ENCODE results near the gene KCTD13. TPM values are rescaled to one million over a fixed set of nuclear protein-coding genes. Genes with fewer than 3 reads are reported as not detected.
"Not testable (repeated sequence)": the region's sequence is repeated elsewhere in the genome, so short reads cannot be mapped to it uniquely, and the experiment has no call there.

KCTD13 gene
- total and polyA plus RNA-seq, 4 donors = 2.7 to 13.1 (median 3.7) TPM

DNA sequence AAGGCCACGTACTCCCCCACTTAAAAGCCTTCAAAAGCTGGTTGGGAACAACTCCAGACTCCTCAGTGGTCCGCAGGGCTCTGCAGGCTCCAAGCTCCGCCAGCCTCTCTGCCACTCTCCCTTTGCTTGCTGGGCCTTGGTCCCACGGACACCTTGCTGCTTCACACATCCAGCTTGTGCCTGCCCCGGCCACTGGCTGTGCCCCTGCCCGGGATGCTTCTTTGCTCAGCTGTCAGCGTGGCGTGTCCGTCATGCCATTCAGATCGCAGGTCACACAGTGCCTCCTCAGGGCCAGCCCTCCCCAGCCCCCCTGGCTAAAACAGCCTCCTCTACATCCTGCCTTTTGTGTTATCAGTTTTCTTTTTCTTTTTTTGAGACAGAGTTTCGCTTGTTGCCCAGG is 13.9 kb downstream of the KCTD13 start:
- Histone ChIP-seq H3K9ac (ENCODE audit: low read depth in 1 of 2, low read length in 2 of 2) (no peak overlapping the region), H3K4me1 (ENCODE audit: control insufficient read depth in 4 of 4, insufficient read depth in 4 of 4, low read length in 3 of 4) (no peaks in the 10 kb centered on the region), H3K36me3 (ENCODE audit: control insufficient read depth in 4 of 4, insufficient read depth in 3 of 4, low read depth in 1 of 4, low read length in 3 of 4) (peaks cover 0 to 5% (median 3%) of the 10 kb centered on the region in 4 donors), H3K27ac (ENCODE audit: low read depth in 1 of 2, low read length in 2 of 2) (no peak overlapping the region), H3K9me3 (ENCODE audit: control insufficient read depth in 4 of 4, low read length in 3 of 4) (no peaks in the 10 kb centered on the region), H3K4me3 (ENCODE audit: low read depth in 1 of 3, low read length in 3 of 3) (no peak overlapping the region), H3K27me3 (ENCODE audit: control insufficient read depth in 4 of 4, insufficient read depth in 4 of 4, low read length in 3 of 4) (no peaks in the 10 kb centered on the region)
- WGBS = 72% methylated on average over 11 of the region's 11 CpGs
- DNase-seq (ENCODE audit: low spot score) = no peak
- TF ChIP-seq JUND (IDR thresholded peaks at IDR 0.05) = no peak
- no peak for TF ChIP-seq RXRA (IDR thresholded peaks at IDR 0.05)
- no peak for TF ChIP-seq RAD21 (IDR thresholded peaks at IDR 0.05)
- no peak for TF ChIP-seq ATF3 (IDR thresholded peaks at IDR 0.05)

DNA sequence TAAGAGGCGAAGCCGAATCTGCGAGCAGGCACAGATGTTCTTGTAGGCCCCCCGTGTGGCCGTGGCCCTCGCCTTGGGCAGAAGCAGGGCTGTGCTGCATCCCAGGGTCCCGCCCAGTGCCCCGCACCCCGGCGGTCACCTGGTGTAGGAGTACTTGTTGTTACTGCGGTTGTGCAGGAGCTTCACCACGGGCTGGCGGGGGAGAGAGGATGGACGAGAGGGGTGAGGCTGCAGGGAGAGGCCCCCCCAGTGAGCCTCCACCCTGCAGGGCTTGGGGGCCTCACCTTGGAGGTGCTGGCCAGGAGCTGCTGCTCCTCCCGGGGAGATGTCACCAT is 14.4 kb downstream of the KCTD13 start:
- Histone ChIP-seq H3K4me1 (ENCODE audit: control insufficient read depth in 4 of 4, insufficient read depth in 4 of 4, low read length in 3 of 4) (no peaks in the 10 kb centered on the region), H3K27me3 (ENCODE audit: control insufficient read depth in 4 of 4, insufficient read depth in 4 of 4, low read length in 3 of 4) (no peaks in the 10 kb centered on the region), H3K36me3 (ENCODE audit: control insufficient read depth in 4 of 4, insufficient read depth in 3 of 4, low read depth in 1 of 4, low read length in 3 of 4) (peaks cover 0 to 5% (median 3%) of the 10 kb centered on the region in 4 donors), H3K9ac (ENCODE audit: low read depth in 1 of 2, low read length in 2 of 2) (no peak overlapping the region), H3K4me3 (ENCODE audit: low read depth in 1 of 3, low read length in 3 of 3) (no peak overlapping the region), H3K9me3 (ENCODE audit: control insufficient read depth in 4 of 4, low read length in 3 of 4) (no peaks in the 10 kb centered on the region), H3K27ac (ENCODE audit: low read depth in 1 of 2, low read length in 2 of 2) (no peak overlapping the region)
- DNase-seq (ENCODE audit: low spot score) = no peak
- 82% methylated on average over 15 of the region's 15 CpGs for WGBS
- TF ChIP-seq HNF4G (IDR thresholded peaks at IDR 0.05) (no peak), HNF4A (conservative IDR thresholded peaks at IDR 0.05) (no peak), NR2F2 (IDR thresholded peaks at IDR 0.05) (no peak), RXRA (IDR thresholded peaks at IDR 0.05) (no peak), FOXA1 (IDR thresholded peaks at IDR 0.05) (no peak), RAD21 (IDR thresholded peaks at IDR 0.05) (no peak), JUND (IDR thresholded peaks at IDR 0.05) (no peak), REST (IDR thresholded peaks at IDR 0.05) (no peak), EGR1 (IDR thresholded peaks at IDR 0.05; ENCODE audit: low read depth in 2 of 2) (no peak)

DNA sequence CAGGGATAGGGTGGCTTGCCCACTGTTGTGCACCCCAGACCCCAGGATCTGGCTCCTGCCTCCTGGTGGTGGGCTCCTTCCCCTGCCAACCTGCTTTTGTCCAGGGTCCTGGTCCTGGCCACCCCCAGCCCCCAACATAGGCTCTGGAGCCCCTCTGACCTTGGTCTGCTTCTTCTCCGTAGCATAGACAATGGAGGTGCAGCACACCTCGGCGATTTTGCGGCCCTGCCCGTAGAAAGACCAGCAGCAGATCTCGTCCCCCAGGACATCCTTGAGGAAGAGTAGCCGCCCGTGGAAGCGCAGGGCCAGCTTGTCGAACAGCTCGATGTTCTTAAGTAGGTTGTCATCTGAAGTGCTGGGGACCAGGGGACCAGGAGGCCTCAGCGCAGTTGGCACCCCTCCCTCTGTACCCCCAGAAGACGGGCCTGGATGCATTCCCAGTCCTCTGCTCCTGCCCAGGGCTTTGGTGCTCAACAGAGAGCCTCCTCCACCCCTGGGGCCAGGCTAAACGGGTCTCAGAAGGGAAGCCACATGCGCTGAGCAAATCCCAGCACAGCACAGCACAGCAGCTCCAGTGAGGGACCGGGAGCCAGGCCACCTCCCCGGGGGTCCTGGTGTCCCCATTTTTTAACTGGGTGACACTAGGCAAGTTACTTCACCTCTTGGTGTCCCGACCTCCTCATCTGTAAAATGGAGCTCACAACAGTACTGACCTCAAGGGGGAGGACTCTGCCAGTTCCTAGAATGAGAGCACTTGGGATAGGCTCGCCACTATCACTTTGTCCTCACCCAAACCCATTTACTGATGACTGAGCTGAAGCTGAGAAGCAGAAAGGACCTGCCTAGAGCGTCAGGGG is 15.0 kb downstream of the KCTD13 start:
- Histone ChIP-seq H3K9ac (ENCODE audit: low read depth in 1 of 2, low read length in 2 of 2) (no peak overlapping the region), H3K36me3 (ENCODE audit: control insufficient read depth in 4 of 4, insufficient read depth in 3 of 4, low read depth in 1 of 4, low read length in 3 of 4) (peaks cover 0 to 5% (median 3%) of the 10 kb centered on the region in 4 donors), H3K27ac (ENCODE audit: low read depth in 1 of 2, low read length in 2 of 2) (no peak overlapping the region), H3K4me1 (ENCODE audit: control insufficient read depth in 4 of 4, insufficient read depth in 4 of 4, low read length in 3 of 4) (no peaks in the 10 kb centered on the region), H3K9me3 (ENCODE audit: control insufficient read depth in 4 of 4, low read length in 3 of 4) (no peaks in the 10 kb centered on the region), H3K4me3 (ENCODE audit: low read depth in 1 of 3, low read length in 3 of 3) (no peak overlapping the region), H3K27me3 (ENCODE audit: control insufficient read depth in 4 of 4, insufficient read depth in 4 of 4, low read length in 3 of 4) (no peaks in the 10 kb centered on the region)
- DNase-seq (ENCODE audit: low spot score) = no peak
- 92% methylated on average over 20 of the region's 20 CpGs for WGBS
- TF ChIP-seq YY1 (IDR thresholded peaks at IDR 0.05) = no peak
- no peak for TF ChIP-seq GABPA (IDR thresholded peaks at IDR 0.05 in 1 of 2, conservative IDR thresholded peaks at IDR 0.05 in 1 of 2)
- TF ChIP-seq SP1 (IDR thresholded peaks at IDR 0.05) = no peak
- TF ChIP-seq RXRA (IDR thresholded peaks at IDR 0.05) = no peak
- TF ChIP-seq ATF3 (IDR thresholded peaks at IDR 0.05) = no peak
- TF ChIP-seq REST (IDR thresholded peaks at IDR 0.05) = no peak
- TF ChIP-seq, protein P1, sequence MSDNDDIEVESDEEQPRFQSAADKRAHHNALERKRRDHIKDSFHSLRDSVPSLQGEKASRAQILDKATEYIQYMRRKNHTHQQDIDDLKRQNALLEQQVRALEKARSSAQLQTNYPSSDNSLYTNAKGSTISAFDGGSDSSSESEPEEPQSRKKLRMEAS (IDR thresholded peaks at IDR 0.05) = no peak
- no peak for TF ChIP-seq NR2F2 (IDR thresholded peaks at IDR 0.05)

DNA sequence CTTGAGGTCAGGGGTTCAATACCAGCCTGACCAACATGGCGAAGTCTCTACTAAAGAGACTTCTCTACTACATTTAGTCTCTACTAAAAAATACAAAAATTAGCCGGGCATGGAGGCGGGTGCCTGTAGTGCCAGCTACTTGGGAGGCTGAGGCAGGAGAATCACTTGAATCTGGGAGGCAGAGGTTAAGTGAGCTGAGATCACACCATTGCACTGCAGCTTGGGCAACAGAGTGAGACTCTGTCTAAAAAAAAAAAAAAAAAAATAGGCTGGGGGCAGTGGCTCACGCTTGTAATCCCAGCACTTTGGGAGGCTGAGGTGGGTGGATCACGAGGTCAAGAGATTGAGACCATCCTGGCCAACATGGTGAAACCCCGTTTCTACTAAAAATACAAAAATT is 16.2 kb downstream of the KCTD13 start:
- not testable (repeated sequence) for H3K36me3 ChIP-seq (ENCODE audit: control insufficient read depth in 4 of 4, insufficient read depth in 3 of 4, low read depth in 1 of 4, low read length in 3 of 4)

More for the DNA sequence above, 16.2 kb downstream of the KCTD13 start:
- H3K9me3 ChIP-seq (ENCODE audit: control insufficient read depth in 4 of 4, low read length in 3 of 4); DNase-seq (ENCODE audit: low spot score); H3K27me3 ChIP-seq (ENCODE audit: control insufficient read depth in 4 of 4, insufficient read depth in 4 of 4, low read length in 3 of 4); H3K27ac ChIP-seq (ENCODE audit: low read depth in 1 of 2, low read length in 2 of 2); H3K4me3 ChIP-seq (ENCODE audit: low read depth in 1 of 3, low read length in 3 of 3); H3K9ac ChIP-seq (ENCODE audit: low read depth in 1 of 2, low read length in 2 of 2); H3K4me1 ChIP-seq (ENCODE audit: control insufficient read depth in 4 of 4, insufficient read depth in 4 of 4, low read length in 3 of 4): not testable (repeated sequence)
- WGBS = 95% methylated on average over 6 of the region's 6 CpGs
